Glomerular visceral epithelial cell (primary cell): Measurements from ENCODE around the gene PTCRA.

ENCODE experiments used
- DNase-seq: peaks from one replicate; pipeline ENCODE4 v3.0.0-alpha.2; 2016; ENCODE audit errors: extremely low spot score

Gene PTCRA

GRCh38 chr6:42971746-42972327 lies 56.0 kb downstream of the PTCRA start:
- no peak for DNase-seq

DNA sequence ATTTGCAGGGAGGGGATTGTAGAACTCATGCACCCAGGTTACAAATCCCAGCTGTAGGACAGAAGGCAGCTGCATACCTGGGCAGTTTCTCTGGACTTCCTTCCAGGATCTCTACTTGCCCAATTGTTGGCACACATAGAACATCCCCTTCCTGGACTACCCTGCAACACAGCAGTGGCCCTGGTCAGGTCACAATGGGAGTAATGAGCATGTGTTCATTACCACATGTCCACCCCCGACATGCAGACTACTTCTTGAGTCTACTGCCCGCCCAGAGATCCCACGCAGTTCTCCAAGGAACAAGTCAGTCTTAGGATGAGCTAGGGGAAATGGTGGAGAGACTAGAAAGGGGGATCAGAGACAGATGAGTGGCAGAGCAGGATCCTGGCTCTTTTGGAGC lies 58.1 kb downstream of the PTCRA start:
- DNase-seq: no peak

- no peak for DNase-seq
Measured at GRCh38 chr6:42974919-42975505, 59.2 kb downstream of the PTCRA start.
